Neural progenitor cell (in vitro differentiated cells): ENCODE results near the gene ENDOU.

ENCODE experiments used
- CTCF ChIP-seq: fragments of 200-600 bp; sonication (generic); IDR thresholded peaks from 2 replicates; pipeline ENCODE4 v1.5.1; 2017; ENCODE audit warnings: antibody characterized with exemption, mild to moderate bottlenecking
- EZH2phosphoT487 ChIP-seq: fragments of 200-600 bp; sonication (generic); IDR thresholded peaks from 2 replicates; pipeline ENCODE4 v1.6.1; 2017; ENCODE audit warnings: antibody characterized with exemption

GRCh38 chr12:47746523-47746922 lies 21.2 kb upstream of the ENDOU start:
- TF ChIP-seq CTCF (no peak), EZH2phosphoT487 (no peak)
